Occipital lobe (tissue), 2 donors: ENCODE measurements around the gene PTPN21. TPM values are rescaled to one million over a fixed set of nuclear protein-coding genes. Genes with fewer than 3 reads are reported as not detected.

ENCODE experiments used
- DNase-seq: peaks from one replicate; lab custom pipeline; 2025; lab: John Stamatoyannopoulos, UW
- total RNA-seq: library from RNA; depleted of rRNA; stranded (reverse); fragments of >200 nt; gene quantifications from one replicate; pipeline ENCODE4 v1.2.3, GENCODE V29; 2014

PTPN21 gene
- 9.0 TPM for total RNA-seq

- DNase-seq = no peak
Measured at GRCh38 chr14:88554457-88555286, at the start of gene PTPN21. PTPN21 (minus strand) TSS chr14:88555007; CDS start chr14:88550417, 4,590 bp downstream.

- no peak for DNase-seq
Measured at GRCh38 chr14:88604212-88604611, 49.4 kb upstream of the PTPN21 start.

- DNase-seq = no peak
Measured at GRCh38 chr14:88599761-88600439, 45.1 kb upstream of the PTPN21 start.

DNA sequence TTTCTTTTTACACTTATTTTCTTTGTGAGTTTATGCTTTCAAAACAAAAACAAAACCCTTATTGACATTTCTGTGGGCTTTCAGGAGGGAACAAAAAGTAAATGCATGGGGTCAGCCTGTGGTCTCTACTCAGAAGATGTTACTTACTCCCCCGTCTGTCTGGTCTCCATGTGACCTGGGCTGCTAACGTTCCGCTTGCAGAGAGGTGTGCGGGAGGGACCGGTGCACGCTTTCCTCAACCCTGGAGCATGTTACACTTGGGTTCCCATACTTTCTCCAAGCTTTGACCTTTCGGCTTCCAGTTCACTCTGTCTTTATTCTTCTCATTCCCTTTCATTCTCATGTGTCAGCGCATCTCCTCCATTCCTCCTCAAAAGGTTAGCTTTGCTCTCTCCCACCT, 44.5 kb upstream of the PTPN21 start:
- no peak for DNase-seq

DNA sequence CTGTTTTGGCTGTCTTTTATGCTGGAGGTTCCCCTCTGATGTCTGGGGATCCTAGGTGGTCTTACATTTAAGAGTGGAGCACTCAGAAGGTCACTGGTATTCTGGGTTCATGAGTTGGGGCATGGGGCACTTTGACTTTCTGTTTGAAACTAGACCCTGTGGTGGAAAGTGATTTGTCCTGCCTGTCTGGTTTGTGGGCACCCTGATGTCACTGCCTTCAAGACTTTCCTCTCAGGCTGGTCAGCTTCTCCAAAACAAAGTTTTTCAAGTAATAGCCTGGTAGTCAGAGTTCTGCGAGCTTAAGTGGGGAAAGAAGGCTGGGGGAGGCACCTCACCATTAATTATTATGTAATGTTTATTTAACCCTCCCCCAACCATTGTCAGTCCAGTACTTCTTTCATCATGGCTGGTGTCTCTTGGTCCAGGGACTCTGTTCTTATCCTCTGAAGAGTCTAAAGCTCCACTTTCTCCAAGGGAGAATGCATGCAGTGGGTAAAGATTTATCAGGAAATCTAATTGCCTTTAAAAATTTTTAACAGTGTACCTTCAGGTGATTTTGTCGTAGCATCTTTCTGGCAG, 43.4 kb upstream of the PTPN21 start:
- no peak for DNase-seq

DNA sequence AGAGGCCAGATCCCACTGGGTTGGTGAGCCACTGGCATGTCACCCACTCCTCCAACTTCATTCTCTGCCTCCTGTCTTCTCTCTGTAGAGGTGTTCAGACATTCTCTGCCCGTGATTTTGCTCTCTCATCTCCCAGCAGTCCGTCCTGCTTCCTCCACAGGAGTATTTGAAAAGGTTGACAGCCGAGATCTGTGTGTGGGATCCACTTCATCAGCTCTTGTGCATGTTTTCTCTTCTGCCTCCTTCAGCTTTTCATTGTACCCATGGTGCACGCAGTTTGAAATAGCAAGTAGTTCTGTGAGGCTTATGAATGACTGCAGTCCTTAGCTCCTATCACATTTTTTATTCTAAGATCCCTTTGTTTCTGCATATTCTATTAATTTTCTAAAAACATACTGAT, 42.8 kb upstream of the PTPN21 start:
- no peak for DNase-seq

DNA sequence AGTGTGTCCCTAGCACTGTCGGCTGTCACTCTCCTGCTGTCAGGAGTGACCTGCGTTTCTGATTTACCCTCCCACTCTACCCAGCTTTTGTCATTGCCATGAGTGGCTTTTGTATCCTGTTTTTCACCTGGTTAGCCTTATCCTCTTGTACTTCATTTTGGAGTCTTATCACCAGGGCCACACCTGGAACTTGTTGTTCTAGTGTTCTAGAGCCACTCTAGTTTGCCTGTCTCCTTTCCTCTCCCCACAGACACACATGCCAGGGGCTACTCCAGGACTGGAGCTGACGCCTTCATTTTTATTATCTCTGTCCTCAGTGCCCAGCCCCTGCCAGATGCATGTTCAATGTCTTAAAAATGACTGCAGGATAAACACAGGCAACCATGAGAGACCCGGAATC, 42.2 kb upstream of the PTPN21 start:
- DNase-seq = no peak

DNA sequence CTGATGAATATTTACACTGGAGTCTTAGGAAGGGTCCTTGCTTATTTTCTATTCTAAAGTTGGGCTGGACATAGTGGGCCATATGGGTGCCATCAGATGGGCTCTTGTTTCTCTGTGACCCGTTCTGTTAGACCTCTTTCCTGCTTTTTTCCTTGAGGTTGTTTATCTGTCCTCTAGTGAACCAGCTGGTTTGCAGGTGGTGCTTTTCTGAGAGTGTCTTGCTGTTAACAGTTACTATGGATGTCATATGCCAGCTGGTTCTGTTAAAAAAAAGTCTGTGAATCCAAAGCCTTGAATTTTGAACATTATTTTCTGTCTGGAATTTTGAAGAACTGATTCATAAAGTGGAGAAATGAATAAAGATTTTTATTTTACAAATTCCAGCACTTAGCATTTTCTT, 37.2 kb upstream of the PTPN21 start:
- DNase-seq = no peak

- no peak for DNase-seq
Measured at GRCh38 chr14:88590173-88590572, 35.4 kb upstream of the PTPN21 start.

DNA sequence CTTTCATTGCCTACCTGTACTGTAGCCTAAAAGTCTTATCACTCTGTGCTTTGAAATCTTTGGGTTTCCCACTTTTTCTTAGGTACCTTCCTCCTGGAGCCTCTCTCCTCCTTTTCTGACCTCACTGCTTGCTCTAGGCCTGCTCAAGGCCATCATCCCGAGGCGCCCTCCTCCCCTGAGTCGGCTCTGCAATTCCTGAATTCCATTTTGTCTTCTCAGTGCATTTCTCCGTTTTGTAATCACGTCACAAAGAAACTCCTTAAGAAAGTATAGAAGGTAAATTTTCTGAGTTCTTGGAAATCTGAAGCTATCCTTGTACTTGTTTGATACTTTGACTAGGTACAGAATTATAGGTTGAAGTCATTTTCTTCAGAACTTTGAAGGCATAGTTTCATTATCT, 33.3 kb upstream of the PTPN21 start:
- DNase-seq = no peak

- DNase-seq = no peak
Measured at GRCh38 chr14:88584451-88584850, 29.6 kb upstream of the PTPN21 start.

DNA sequence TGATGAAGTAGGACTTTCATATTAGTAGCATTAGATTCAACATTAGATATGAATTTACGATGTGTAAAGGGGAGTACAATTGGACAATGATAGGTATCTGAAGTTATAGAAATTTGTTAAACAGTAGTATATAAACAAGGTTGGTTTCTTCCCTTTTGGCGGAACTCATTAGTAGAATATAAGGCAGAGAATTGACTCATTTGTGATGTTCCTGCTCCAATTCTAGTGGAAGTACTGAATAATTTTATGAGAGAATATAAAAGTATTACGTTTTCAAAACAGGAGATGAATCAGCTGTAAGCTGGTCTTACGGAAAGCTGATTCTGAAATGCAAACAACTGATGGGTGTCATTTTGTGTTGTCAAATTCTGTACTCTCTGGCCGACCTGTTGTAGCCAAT, 21.4 kb upstream of the PTPN21 start:
- DNase-seq = no peak

DNA sequence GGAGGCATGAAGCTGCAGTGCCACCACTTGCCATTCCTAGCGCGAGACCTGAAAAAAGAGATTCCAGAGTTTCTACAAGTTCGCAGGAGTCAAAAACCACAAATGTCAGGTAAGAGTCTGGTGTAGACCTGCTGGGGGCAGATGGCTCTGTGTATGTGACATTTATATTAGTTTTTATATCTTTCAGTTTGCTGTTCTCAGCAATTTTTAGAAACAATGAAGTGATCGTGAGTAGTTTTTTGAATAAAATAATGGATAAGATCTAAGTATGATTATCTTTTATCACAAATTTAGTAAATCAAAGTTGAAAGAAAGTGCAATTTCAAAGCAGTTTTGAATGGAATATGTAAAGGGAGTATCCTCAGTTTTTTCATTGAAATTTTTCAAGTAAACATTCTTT, 17.3 kb upstream of the PTPN21 start:
- no peak for DNase-seq

- no peak for DNase-seq
Measured at GRCh38 chr14:88568196-88568595, 13.4 kb upstream of the PTPN21 start.

DNA sequence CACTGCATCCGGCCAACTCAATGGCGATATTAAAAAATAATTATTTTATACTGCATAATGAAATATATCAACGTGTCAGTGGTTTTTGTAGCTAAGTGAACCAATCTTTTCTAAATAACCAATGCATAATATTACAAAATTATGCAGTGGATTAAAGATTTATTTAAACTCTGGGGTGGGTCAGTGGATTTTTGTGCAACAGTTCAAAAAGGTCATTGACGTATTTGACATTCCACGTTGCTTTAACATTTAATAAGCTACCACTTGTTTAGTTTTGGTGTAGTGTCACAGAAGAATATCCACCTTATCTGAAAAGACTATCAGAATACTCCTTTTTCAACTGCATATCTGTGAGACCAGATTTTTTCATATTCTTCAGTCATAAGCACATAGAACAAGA, 10.6 kb upstream of the PTPN21 start:
- no peak for DNase-seq

- DNase-seq = no peak
Measured at GRCh38 chr14:88563845-88564244, 9.0 kb upstream of the PTPN21 start.

DNA sequence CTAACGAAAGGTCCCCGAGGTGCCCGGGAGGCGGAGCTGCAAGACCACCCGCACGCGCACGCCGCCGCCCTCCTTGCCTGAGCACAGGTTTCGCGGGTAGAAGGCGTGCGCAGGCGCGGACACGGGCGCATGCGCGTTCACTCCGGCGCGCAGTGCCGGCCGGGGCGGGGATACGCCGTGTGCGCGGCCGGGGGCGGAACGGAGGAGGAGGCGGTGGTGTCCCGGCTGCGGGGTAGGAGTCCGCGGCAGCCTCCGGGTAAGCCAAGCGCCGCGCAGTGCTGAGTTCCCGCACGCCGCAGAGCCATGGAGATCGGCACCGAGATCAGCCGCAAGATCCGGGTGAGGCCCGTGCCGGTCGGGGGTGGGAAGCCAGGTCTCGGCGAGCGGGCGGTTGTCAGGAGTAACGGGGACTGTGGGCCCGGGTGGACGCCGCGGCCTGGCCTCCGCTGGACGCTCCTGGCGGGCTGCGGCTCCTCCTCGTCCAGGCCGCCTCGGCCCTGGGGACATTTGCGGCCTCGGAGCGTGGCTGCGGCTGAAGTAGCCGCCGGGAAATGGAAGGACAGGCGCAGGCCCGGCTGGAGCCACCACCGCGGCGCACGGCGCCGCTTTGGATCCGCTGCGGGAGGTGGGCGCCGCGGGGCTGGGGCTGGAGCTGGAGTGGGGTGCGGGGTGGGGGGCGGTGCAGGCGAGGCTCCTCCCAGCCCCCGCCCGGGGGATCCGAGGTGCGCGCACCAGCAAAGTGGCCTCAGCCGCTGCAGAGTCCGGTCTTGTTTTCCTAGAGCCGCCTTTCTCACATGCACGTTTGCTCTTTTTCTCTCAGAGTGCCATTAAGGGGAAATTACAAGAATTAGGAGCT, 8.3 kb upstream of the PTPN21 start, which contains the start of gene ZC3H14:
Gene ZC3H14, plus strand, starts transcription at position 207 of the 856 bp plus-strand sequence. Its CDS starts 97 bp downstream, at position 304.
- DNase-seq = peak; percentile 79

- DNase-seq = no peak
Measured at GRCh38 chr14:88562532-88562830, 7.7 kb upstream of the PTPN21 start.

DNA sequence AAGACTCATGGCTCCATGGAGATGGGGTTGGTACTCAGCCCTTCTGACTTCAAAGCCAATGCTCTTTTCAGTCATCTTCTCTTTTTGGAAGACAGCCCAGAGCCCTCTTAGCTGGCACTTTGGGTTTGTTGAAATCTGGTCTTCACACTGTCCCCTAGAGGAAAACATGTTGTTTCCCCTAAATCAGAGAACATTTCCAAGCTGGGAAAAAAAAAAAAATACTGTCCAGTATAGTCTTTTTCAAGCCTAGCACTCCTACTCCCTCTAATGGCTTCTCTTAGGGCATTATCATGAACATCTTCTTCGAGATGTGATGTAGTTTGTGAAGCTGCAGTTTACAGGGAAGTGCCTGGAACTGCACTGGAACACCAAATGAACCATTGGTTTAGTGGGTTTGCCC, 5.0 kb upstream of the PTPN21 start:
- DNase-seq = no peak

GRCh38 chr14:88556581-88556980, 1.8 kb upstream of the PTPN21 start:
- no peak for DNase-seq

DNA sequence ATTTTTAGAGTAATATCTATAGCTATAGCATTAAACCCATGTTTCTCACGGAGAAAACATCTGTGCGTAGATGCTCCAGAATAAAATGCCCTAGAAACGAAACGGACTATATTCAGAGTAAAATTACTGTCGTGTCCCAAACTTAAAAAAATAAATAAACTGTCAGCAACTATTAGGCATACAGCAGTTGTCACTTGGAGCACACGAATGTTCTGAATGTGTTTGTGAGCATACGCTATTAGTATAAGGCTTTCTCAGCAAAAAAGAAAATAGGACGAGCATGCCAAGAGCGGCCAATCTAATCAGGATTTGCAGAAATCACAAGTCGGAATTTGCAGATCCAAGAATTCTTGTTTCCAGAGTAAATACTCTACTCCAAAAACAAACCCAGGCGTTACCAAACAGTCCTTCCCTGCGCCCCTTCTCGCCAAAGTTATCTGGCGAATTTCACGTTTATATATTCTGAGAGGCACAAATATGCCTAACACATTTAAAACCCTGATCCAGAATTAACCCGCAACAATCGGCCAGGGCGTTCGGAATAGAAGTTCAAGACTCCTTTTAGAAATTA, 836 bp downstream of the PTPN21 start:
- no peak for DNase-seq
